Suprapubic skin (tissue), 4 donors: ENCODE results near the gene DHX16.

Experiments used
- POLR2A ChIP-seq, 2 donors: fragments of 450-650 bp; IDR thresholded peaks; one replicate each; pipeline ENCODE4 v1.6.1; 2017; ENCODE audit warnings: antibody characterized with exemption in 2 of 2, mild to moderate bottlenecking in 2 of 2, moderate library complexity in 2 of 2
- POLR2AphosphoS5 ChIP-seq, 3 donors: sonication (generic); formaldehyde crosslinking; IDR thresholded peaks; one replicate each; pipeline ENCODE4 v1.6.1; 2017; ENCODE audit warnings: antibody characterized with exemption in 3 of 3
- TF ChIP-seq, protein P1 (sequence below), 2 donors: fragments of 200-600 bp in 1 of 2; fragments of 450-650 bp in 1 of 2; sonication (generic) in 1 of 2; IDR thresholded peaks; one replicate each; pipeline ENCODE4 v1.5.1; 2016 to 2019; ENCODE audit warnings: antibody characterized with exemption in 2 of 2, mild to moderate bottlenecking in 1 of 2, moderate library complexity in 1 of 2

DNA sequence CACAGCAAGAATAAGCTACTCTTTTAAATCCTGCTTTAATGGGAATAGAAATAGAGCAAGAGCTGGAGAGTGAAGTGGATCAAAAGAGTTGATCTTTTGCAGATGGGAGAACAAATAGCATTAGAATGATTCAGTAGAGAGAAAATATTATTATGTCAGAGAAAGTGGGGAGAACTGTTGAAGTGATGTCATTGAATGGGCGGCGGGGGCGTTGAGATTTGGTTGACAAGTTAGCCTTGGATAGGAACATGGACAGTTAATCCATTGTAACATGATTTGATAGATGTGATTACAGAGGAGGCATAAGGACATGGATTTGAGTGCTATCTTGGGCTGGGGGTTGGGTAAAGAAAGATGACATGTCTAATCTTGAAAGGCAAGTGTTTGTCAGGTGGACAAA lies 37.0 kb downstream of the DHX16 start:
- TF ChIP-seq, protein P1, sequence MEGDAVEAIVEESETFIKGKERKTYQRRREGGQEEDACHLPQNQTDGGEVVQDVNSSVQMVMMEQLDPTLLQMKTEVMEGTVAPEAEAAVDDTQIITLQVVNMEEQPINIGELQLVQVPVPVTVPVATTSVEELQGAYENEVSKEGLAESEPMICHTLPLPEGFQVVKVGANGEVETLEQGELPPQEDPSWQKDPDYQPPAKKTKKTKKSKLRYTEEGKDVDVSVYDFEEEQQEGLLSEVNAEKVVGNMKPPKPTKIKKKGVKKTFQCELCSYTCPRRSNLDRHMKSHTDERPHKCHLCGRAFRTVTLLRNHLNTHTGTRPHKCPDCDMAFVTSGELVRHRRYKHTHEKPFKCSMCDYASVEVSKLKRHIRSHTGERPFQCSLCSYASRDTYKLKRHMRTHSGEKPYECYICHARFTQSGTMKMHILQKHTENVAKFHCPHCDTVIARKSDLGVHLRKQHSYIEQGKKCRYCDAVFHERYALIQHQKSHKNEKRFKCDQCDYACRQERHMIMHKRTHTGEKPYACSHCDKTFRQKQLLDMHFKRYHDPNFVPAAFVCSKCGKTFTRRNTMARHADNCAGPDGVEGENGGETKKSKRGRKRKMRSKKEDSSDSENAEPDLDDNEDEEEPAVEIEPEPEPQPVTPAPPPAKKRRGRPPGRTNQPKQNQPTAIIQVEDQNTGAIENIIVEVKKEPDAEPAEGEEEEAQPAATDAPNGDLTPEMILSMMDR (IDR thresholded peaks at IDR 0.05): no peak
- TF ChIP-seq POLR2A (IDR thresholded peaks at IDR 0.05) (no peak), POLR2AphosphoS5 (IDR thresholded peaks at IDR 0.05) (no peak)
